Kidney (tissue), 14 donors: ENCODE data around the gene MPHOSPH9. TPM values are rescaled to one million over a fixed set of nuclear protein-coding genes. Genes with fewer than 3 reads are reported as not detected.

Experiments used
- DNase-seq, 5 donors: peaks; one replicate each; pipeline ENCODE4 v3.0.0-alpha.2; 2013 to 2020
- FAIRE-seq: peaks from 2 replicates; lab custom pipeline; 2012; peaks lifted over from hg19 to GRCh38; lab: Jason Lieb, UNC
- H3K27ac ChIP-seq, 2 donors: one replicate each; pipeline ENCODE4 v1.7.0; 2013; ENCODE audit warnings: low read depth in 2 of 2, low read length in 2 of 2, inconsistent platforms in 1 of 2
- H3K27me3 ChIP-seq: one replicate; pipeline ENCODE4 v1.7.1; 2013; ENCODE audit warnings: low read length, inconsistent platforms; ENCODE audit not compliant: control insufficient read depth, insufficient read depth
- H3K36me3 ChIP-seq, 3 donors: one replicate each; pipeline versions ENCODE4 v1.7.0 to v1.7.1; 2013; ENCODE audit warnings: low read length in 3 of 3, control low read depth in 1 of 3, inconsistent platforms in 1 of 3; ENCODE audit not compliant: insufficient read depth in 3 of 3, control insufficient read depth in 2 of 3
- H3K4me1 ChIP-seq, 3 donors: one replicate each; pipeline versions ENCODE4 v1.7.0 to v1.7.1; 2013; ENCODE audit warnings: low read length in 3 of 3, inconsistent platforms in 1 of 3, low read depth in 1 of 3; ENCODE audit not compliant: control insufficient read depth in 2 of 3, insufficient read depth in 2 of 3
- H3K4me3 ChIP-seq, 3 donors: one replicate each; pipeline versions ENCODE4 v1.7.0 to v1.8.1; 2013; ENCODE audit warnings: low read length in 3 of 3, control low read depth in 1 of 3, inconsistent platforms in 1 of 3
- H3K9ac ChIP-seq, 3 donors: one replicate each; pipeline versions ENCODE4 v1.7.0 to v1.7.1; 2013; ENCODE audit warnings: low read length in 3 of 3, control low read depth in 1 of 3, inconsistent platforms in 1 of 3
- H3K9me3 ChIP-seq, 3 donors: one replicate each; pipeline versions ENCODE4 v1.7.0 to v1.7.1; 2013; ENCODE audit warnings: low read length in 3 of 3, control low read depth in 1 of 3, inconsistent platforms in 1 of 3; ENCODE audit not compliant: control insufficient read depth in 2 of 3, insufficient read depth in 1 of 3
- intact Hi-C: fragments of 100-400 bp; cut with DNase I; formaldehyde crosslinking; loops from one replicate; pipeline ENCODE4 v1.11.1; 2022
- polyA plus RNA-seq: library from polyadenylated mRNA; stranded (reverse); fragments of 350-450 nt; fragmentation: Illumina TruSeq; extraction: RNeasy Lipid Tissue Mini Kit (QIAGEN cat#74804); gene quantifications from one replicate; pipeline ENCODE4 v1.2.3, GENCODE V29; 2014; ENCODE audit warnings: low read depth, low replicate concordance; ENCODE audit not compliant: insufficient read depth
- total RNA-seq: library from RNA; stranded (reverse); fragmentation: NEBNext Ultra II Directional; extraction: Animal tissue kit (Norgen Biotek cat#: 25700); gene quantifications from one replicate; pipeline ENCODE4 v1.2.1, GENCODE V29; 2021
- TF ChIP-seq, protein P1 (sequence below): IDR thresholded peaks from 3 replicates; pipeline ENCODE4 v1.5.1; 2012; ENCODE audit warnings: mild to moderate bottlenecking, moderate library complexity, borderline replicate concordance; ENCODE audit not compliant: insufficient read depth; ENCODE audit errors: extremely low read depth
- donor health status: control.
- donor health status: control.
- donor health status: control.
- donor health status: control.
- donor health status: control.
- donor health status: DM: yes; HTN: yes; CAD: no.
- donor health status: Normal renal cell carcinoma (clear cell type).

The MPHOSPH9 gene
- total and polyA plus RNA-seq, 2 donors from 2014 or later, result 7.2 to 25.2 TPM

GRCh38 chr12:123243671-123244262, 10.8 kb upstream of the MPHOSPH9 start:
- Histone ChIP-seq H3K4me3 (no peak overlapping the region), H3K4me1 (peaks cover 0 to 4% (median 0%) of the 10 kb centered on the region in 3 donors), H3K9ac (no peak overlapping the region), H3K27me3 (no peaks in the 10 kb centered on the region), H3K9me3 (no peaks in the 10 kb centered on the region), H3K36me3 (no peaks in the 10 kb centered on the region), H3K27ac (no peak overlapping the region)
- FAIRE-seq (no peak), DNase-seq (peak in 3 of 5 donors; percentile 52 to 79 (median 68))
- intact Hi-C loops, result no loop called here
- TF ChIP-seq, protein P1, sequence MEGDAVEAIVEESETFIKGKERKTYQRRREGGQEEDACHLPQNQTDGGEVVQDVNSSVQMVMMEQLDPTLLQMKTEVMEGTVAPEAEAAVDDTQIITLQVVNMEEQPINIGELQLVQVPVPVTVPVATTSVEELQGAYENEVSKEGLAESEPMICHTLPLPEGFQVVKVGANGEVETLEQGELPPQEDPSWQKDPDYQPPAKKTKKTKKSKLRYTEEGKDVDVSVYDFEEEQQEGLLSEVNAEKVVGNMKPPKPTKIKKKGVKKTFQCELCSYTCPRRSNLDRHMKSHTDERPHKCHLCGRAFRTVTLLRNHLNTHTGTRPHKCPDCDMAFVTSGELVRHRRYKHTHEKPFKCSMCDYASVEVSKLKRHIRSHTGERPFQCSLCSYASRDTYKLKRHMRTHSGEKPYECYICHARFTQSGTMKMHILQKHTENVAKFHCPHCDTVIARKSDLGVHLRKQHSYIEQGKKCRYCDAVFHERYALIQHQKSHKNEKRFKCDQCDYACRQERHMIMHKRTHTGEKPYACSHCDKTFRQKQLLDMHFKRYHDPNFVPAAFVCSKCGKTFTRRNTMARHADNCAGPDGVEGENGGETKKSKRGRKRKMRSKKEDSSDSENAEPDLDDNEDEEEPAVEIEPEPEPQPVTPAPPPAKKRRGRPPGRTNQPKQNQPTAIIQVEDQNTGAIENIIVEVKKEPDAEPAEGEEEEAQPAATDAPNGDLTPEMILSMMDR, result no peak

GRCh38 chr12:123242116-123242904, 9.4 kb upstream of the MPHOSPH9 start:
- DNase-seq (peak in 3 of 5 donors; percentile 82 to 92 (median 89)), FAIRE-seq (no peak)
- Histone ChIP-seq H3K27me3 (no peaks in the 10 kb centered on the region), H3K36me3 (no peaks in the 10 kb centered on the region), H3K4me1 (peaks cover 0 to 4% (median 2%) of the 10 kb centered on the region in 3 donors), H3K9me3 (no peaks in the 10 kb centered on the region), H3K4me3 (no peak overlapping the region), H3K27ac (no peak overlapping the region), H3K9ac (peak overlapping the region in 1 of 3 donors; percentile 12)
- intact Hi-C loops, result no loop called here
- TF ChIP-seq, protein P1, result no peak

DNA sequence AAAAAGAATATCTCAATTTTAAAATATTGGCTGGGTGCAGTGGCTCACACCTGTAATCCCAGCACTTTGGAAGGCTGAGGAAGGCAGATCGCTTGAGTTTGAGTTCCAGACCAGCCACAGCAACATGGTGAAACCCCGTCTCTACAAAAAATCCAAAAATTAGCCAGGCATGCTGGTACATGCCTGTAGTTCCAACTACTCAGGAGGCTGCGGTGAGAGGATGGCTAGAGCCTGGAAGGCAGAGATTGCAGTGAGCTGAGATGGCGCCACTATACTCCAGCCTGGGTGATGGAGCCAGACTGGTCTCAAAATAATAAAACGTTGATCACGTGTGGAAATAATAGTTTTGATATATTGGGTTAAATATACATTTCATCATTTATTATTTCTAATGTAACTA, 6.0 kb upstream of the MPHOSPH9 start:
- Histone ChIP-seq H3K9ac (no peak overlapping the region), H3K9me3 (no peaks in the 10 kb centered on the region), H3K36me3 (no peaks in the 10 kb centered on the region), H3K4me1 (peaks cover 0 to 6% (median 4%) of the 10 kb centered on the region in 3 donors), H3K27me3 (no peaks in the 10 kb centered on the region), H3K27ac (no peak overlapping the region), H3K4me3 (no peak overlapping the region)
- TF ChIP-seq, protein P1, result no peak
- intact Hi-C loops, result loop anchor here (5.0 kb wide), 1 partner anchor 197 kb away; no protein-coding TSS in a partner anchor
- DNase-seq (no peak), FAIRE-seq (no peak)
